IMR-90 (cell line): ENCODE data around the gene OSER1. TPM values are rescaled to one million over a fixed set of nuclear protein-coding genes. Genes with fewer than 3 reads are reported as not detected.

Source experiments
- ATAC-seq: fragments of 200-7000 bp; cut with Tn5 transposase; 2 replicates; pipeline ENCODE4 v1.9.1; 2020; ENCODE audit warnings: low read depth, mild to moderate bottlenecking, moderate library complexity
- BruUV-seq: library from RNA; stranded (reverse); fragments of 400-500 nt; replicated peaks from 2 replicates; lab custom pipeline; 2021; lab: Mats Ljungman, UMichigan
- CTCF ChIA-PET: fragments of 300-600 bp; formaldehyde crosslinking; extraction: SDS; loops from one replicate; lab custom pipeline; 2021; ENCODE audit warnings: antibody characterized with exemption; lab: Yijun Ruan, JAX
- POLR2A ChIA-PET: fragments of 300-600 bp; sonication (Branson Sonifier 250); formaldehyde crosslinking; loops from one replicate; lab custom pipeline; 2022; ENCODE audit warnings: antibody characterized with exemption; ENCODE audit not compliant: unreplicated experiment; lab: Charles Lee
- DNase-seq: peaks from one replicate; pipeline ENCODE4 v3.0.0; 2013
- H2AFZ ChIP-seq: replicated peaks from 2 replicates; pipeline ENCODE3; 2013; ENCODE audit warnings: low read length, mild to moderate bottlenecking; ENCODE audit not compliant: poor library complexity
- H2AK5ac ChIP-seq: 2 replicates; pipeline ENCODE4 v1.6.1; 2013; ENCODE audit warnings: low read depth, low read length, inconsistent platforms
- H2AK9ac ChIP-seq: replicated peaks from 2 replicates; pipeline ENCODE3; 2013; ENCODE audit warnings: mild to moderate bottlenecking, low read depth, low read length, moderate library complexity; ENCODE audit not compliant: poor library complexity
- H2BK120ac ChIP-seq: 2 replicates; pipeline ENCODE4 v1.6.1; 2013; ENCODE audit warnings: low read depth, low read length, inconsistent platforms
- H2BK15ac ChIP-seq: 3 replicates; pipeline ENCODE4 v1.6.1; 2013; ENCODE audit warnings: low read depth, low read length, inconsistent platforms
- H2BK20ac ChIP-seq: 2 replicates; pipeline ENCODE4 v1.6.1; 2013; ENCODE audit warnings: low read depth, mild to moderate bottlenecking, inconsistent platforms, low read length, moderate library complexity
- H2BK5ac ChIP-seq: 2 replicates; pipeline ENCODE4 v1.6.1; 2013; ENCODE audit warnings: mild to moderate bottlenecking, low read depth, low read length, inconsistent platforms; ENCODE audit not compliant: poor library complexity, severe bottlenecking
- H3K14ac ChIP-seq: replicated peaks from 2 replicates; pipeline ENCODE4 v1.6.1; 2013; ENCODE audit warnings: low read depth, low read length, inconsistent platforms
- H3K18ac ChIP-seq: 2 replicates; pipeline ENCODE4 v1.6.1; 2013; ENCODE audit warnings: low read depth, low read length, control low read depth
- H3K23ac ChIP-seq: 2 replicates; pipeline ENCODE4 v1.6.1; 2013; ENCODE audit warnings: low read depth, low read length, inconsistent platforms
- H3K27ac ChIP-seq: 2 replicates; pipeline ENCODE4 v1.5.1; 2013; ENCODE audit warnings: mild to moderate bottlenecking, control low read depth, low read length; ENCODE audit not compliant: insufficient read depth
- H3K27me3 ChIP-seq: 2 replicates; pipeline ENCODE4 v1.6.1; 2013; ENCODE audit warnings: low read length; ENCODE audit not compliant: control insufficient read depth, insufficient read depth
- H3K36me3 ChIP-seq: 2 replicates; pipeline ENCODE4 v1.6.1; 2013; ENCODE audit warnings: low read length, mixed read lengths; ENCODE audit not compliant: control insufficient read depth, insufficient read depth
- H3K4ac ChIP-seq: 2 replicates; pipeline ENCODE4 v1.6.1; 2013; ENCODE audit warnings: low read depth, low read length, inconsistent platforms
- H3K4me1 ChIP-seq: 2 replicates; pipeline ENCODE4 v1.6.1; 2013; ENCODE audit warnings: low read length, mixed read lengths; ENCODE audit not compliant: control insufficient read depth, insufficient read depth
- H3K4me2 ChIP-seq: 2 replicates; pipeline ENCODE4 v1.6.1; 2013; ENCODE audit warnings: low read depth, mild to moderate bottlenecking, control low read depth, low read length, moderate library complexity
- H3K4me3 ChIP-seq: 2 replicates; pipeline ENCODE4 v1.5.1; 2013; ENCODE audit warnings: low read depth, mild to moderate bottlenecking, control low read depth, low read length, moderate library complexity; ENCODE audit not compliant: insufficient read depth
- H3K56ac ChIP-seq: 2 replicates; pipeline ENCODE4 v1.6.1; 2013; ENCODE audit warnings: low read length, inconsistent platforms; ENCODE audit not compliant: insufficient read depth; ENCODE audit errors: extremely low read depth
- H3K79me1 ChIP-seq, 2 experiments: 2 replicates each; pipeline ENCODE4 v1.6.1; 2013; ENCODE audit warnings: low read length in 2 of 2, inconsistent platforms in 1 of 2, low read depth in 1 of 2
- H3K9ac ChIP-seq: 2 replicates; pipeline ENCODE4 v1.6.1; 2013; ENCODE audit warnings: low read depth, low read length, control low read depth
- H3K9me1 ChIP-seq: 2 replicates; pipeline ENCODE4 v1.6.1; 2013; ENCODE audit warnings: low read length, inconsistent platforms; ENCODE audit not compliant: insufficient read depth
- H3K9me3 ChIP-seq: 2 replicates; pipeline ENCODE4 v1.6.1; 2013; ENCODE audit warnings: low read length; ENCODE audit not compliant: control insufficient read depth, insufficient read depth
- H4K20me1 ChIP-seq: 2 replicates; pipeline ENCODE4 v1.6.1; 2013; ENCODE audit warnings: low read length, inconsistent platforms; ENCODE audit not compliant: insufficient read depth
- H4K5ac ChIP-seq: 2 replicates; pipeline ENCODE4 v1.6.1; 2013; ENCODE audit warnings: mild to moderate bottlenecking, low read depth, low read length, control low read depth
- H4K8ac ChIP-seq, 2 experiments: 2 replicates each; pipeline ENCODE4 v1.6.1; 2013; ENCODE audit warnings: low read depth in 2 of 2, low read length in 2 of 2, control low read depth in 1 of 2, inconsistent platforms in 1 of 2
- H4K91ac ChIP-seq: 2 replicates; pipeline ENCODE4 v1.6.1; 2013; ENCODE audit warnings: low read depth, low read length, inconsistent platforms; ENCODE audit not compliant: insufficient read depth
- BHLHE40 ChIP-seq: fragments of 150-350 bp; IDR thresholded peaks from 2 replicates; pipeline ENCODE4 v1.6.1; 2016; ENCODE audit warnings: mild to moderate bottlenecking, low read depth, low read length
- CHD1 ChIP-seq: IDR thresholded peaks from 2 replicates; pipeline ENCODE4 v1.6.1; 2012; ENCODE audit warnings: low read depth, low read length, improper control_type of control experiment
- MAZ ChIP-seq: IDR thresholded peaks from 2 replicates; pipeline ENCODE4 v1.6.1; 2012; ENCODE audit warnings: low read depth, mild to moderate bottlenecking, low read length, improper control_type of control experiment, moderate library complexity, borderline replicate concordance
- RCOR1 ChIP-seq: IDR thresholded peaks from 2 replicates; pipeline ENCODE4 v1.6.1; 2012; ENCODE audit warnings: mild to moderate bottlenecking, low read length, improper control_type of control experiment; ENCODE audit not compliant: insufficient replicate concordance
- WGBS, 2 experiments: methylation state at CpG; one replicate each; pipeline versions ENCODE4 v1.1.5 to v1.1.7; 2013; ENCODE audit warnings: missing lambda C conversion rate in 2 of 2; ENCODE audit not compliant: insufficient read length in 1 of 2; ENCODE audit errors: extremely low coverage in 2 of 2; 5-methylcytosine and 5-hydroxymethylcytosine counted together
- dilution Hi-C: fragments of 300-500 bp; cut with HindIII; formaldehyde crosslinking; loops from one replicate; pipeline ENCODE4 v1.14.3; 2018; ENCODE audit warnings: low sequenced_read_pairs; ENCODE audit not compliant: unreplicated experiment
- in situ Hi-C: fragments of 300-500 bp; cut with MboI; formaldehyde crosslinking; loops from 3 replicates; pipeline ENCODE4 v1.14.3; 2019; ENCODE audit warnings: low sequenced_read_pairs, inconsistent platforms, mixed read lengths
- intact Hi-C: fragments of 100-400 bp; cut with micrococcal nuclease; formaldehyde crosslinking; loops from 2 replicates; pipeline ENCODE4 v1.10.0; 2022
- polyA plus RNA-seq, 3 experiments: library from polyadenylated mRNA; depleted of rRNA; stranded (reverse); fragments of >200 nt; gene quantifications; 2 replicates each; pipeline ENCODE4 v1.2.3, GENCODE V29; 2012; ENCODE audit warnings: low replicate concordance in 1 of 3
- total RNA-seq: library from RNA; depleted of rRNA; stranded (reverse); fragments of >200 nt; gene quantifications from 2 replicates; pipeline ENCODE4 v1.2.3, GENCODE V29; 2012

Gene OSER1
- total and polyA plus RNA-seq, 2 of the 4 experiments (the other 2 are of a cell fraction): 32.6 to 70.6 TPM

GRCh38 chr20:44182863-44183262 lies 27.7 kb downstream of the OSER1 start:
- no peaks in the 10 kb centered on the region for H3K9me3 ChIP-seq
- ChIA-PET CTCF (no interaction called here), POLR2A (no interaction called here)
- no peak overlapping the region for H2AK9ac ChIP-seq
- peaks cover 14% of the 10 kb centered on the region for H3K9me1 ChIP-seq
- no peak overlapping the region for H3K4me3 ChIP-seq
- H2BK15ac ChIP-seq: no peak overlapping the region
- no peak overlapping the region for H3K27ac ChIP-seq
- dilution Hi-C loops: no loop called here
- no peak overlapping the region for H2AFZ ChIP-seq
- peaks cover 19% of the 10 kb centered on the region for H3K4me1 ChIP-seq
- H4K5ac ChIP-seq: no peak overlapping the region
- H3K56ac ChIP-seq: no peak overlapping the region
- H4K20me1 ChIP-seq: no peaks in the 10 kb centered on the region
- no TSS peak for BruUV-seq
- no peak overlapping the region for H2BK5ac ChIP-seq
- no peak overlapping the region for H3K4ac ChIP-seq
- H3K4me2 ChIP-seq: no peak overlapping the region
- no peak overlapping the region for H2AK5ac ChIP-seq
- H3K18ac ChIP-seq: no peak overlapping the region
- no peaks in the 10 kb centered on the region for H3K27me3 ChIP-seq
- no peak overlapping the region for H4K8ac ChIP-seq
- DNase-seq (no peak), ATAC-seq (no peak)
- no peak overlapping the region for H3K9ac ChIP-seq
- no peak overlapping the region for H2BK20ac ChIP-seq
- 100% methylated on average over 1 of the region's 3 CpGs; no CpG with 5 or more reads in 1 of the 2 experiments for WGBS, 2 experiments
- no peak overlapping the region for H4K91ac ChIP-seq
- no peak for TF ChIP-seq CHD1
- TF ChIP-seq MAZ: no peak
- TF ChIP-seq RCOR1: no peak
- TF ChIP-seq BHLHE40: no peak
- no peak overlapping the region for H2BK120ac ChIP-seq
- no peak overlapping the region for H3K23ac ChIP-seq
- no peak overlapping the region for H3K14ac ChIP-seq
- H3K79me1 ChIP-seq: peaks cover 0 to 16% of the 10 kb centered on the region in 2 experiments; a peak in 2 of 4 replicates
- in situ Hi-C loops: no loop called here
- H3K36me3 ChIP-seq: no peaks in the 10 kb centered on the region
- intact Hi-C loops: loop anchor here (5.0 kb wide), 1 partner anchor 46 kb away; no protein-coding TSS in a partner anchor
